ENCODE results near the gene BTBD17.
A peak's percentile ranks its signal among the peaks of the same experiment; 100 is the strongest.

BTBD17 gene

DNA sequence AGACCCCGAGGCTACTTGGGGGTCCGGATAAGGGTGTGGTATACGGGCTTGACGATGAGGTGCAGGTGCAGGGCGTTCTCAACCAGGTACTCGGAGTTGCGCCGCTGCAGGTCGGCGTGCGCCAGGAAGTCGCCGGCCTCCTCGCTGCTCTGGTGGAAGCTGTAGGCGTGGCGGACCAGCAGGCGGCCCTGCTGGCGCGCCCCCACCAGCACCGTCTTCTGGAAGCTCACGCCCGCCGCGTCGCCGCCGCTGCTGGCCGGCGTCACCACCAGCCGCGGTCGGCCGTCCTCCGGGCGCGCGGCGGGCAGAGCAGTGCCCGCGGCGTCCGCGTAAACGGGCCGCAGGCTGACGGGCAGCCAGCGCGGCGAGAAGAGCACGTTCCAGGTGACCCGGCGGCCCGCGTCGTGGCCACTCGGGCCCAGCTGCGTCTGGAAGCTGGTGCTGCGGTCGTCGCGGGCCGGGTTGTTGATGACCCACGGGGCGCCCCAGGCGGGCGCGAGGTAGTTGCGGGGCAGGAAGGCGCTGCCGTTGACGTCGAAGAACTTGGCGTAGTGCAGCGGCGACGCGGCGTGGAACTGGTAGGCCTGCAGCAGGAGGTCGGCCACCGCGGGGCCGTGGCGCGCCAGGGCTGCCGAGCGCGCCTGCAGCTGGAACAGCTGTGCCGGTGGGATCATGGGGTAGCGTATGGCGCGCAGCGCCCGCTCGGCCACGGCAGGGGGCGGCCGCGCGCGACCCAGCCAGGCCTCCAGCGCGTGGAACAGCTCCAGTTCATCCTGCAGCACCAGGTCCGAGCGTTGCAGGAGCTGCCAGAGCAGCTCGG, 4.8 kb downstream of the BTBD17 start:
- Histone ChIP-seq H3K36me3 (ENCODE audit: insufficient read depth, low read length) (no peaks in the 10 kb centered on the region), H3K9ac (ENCODE audit: low read depth, low read length, poor library complexity, severe bottlenecking) (no peak overlapping the region), H3K4me1 (ENCODE audit: insufficient read depth, low read length, poor library complexity, severe bottlenecking) (no peaks in the 10 kb centered on the region), H2AFZ (ENCODE audit: low read length) (no peak overlapping the region), H3F3A (ENCODE audit: low read depth) (no peaks in the 10 kb centered on the region), H3K9me3 (ENCODE audit: insufficient read depth, low read depth, low read length) (no peaks in the 10 kb centered on the region), H3K79me2 (ENCODE audit: insufficient read depth, low read length) (no peaks in the 10 kb centered on the region), H3K9me2 (replicated peaks; ENCODE audit: low read depth, low read length) (no peaks in the 10 kb centered on the region), H3K4me2 (ENCODE audit: low read depth, low read length, poor library complexity, severe bottlenecking) (no peak overlapping the region), H3K4me3 (ENCODE audit: low read length, poor library complexity, severe bottlenecking) (no peak overlapping the region), H4K20me1 (ENCODE audit: insufficient read depth, low read length, poor library complexity, severe bottlenecking) (no peaks in the 10 kb centered on the region), H3K27me3 (ENCODE audit: insufficient read depth, low read length, poor library complexity, severe bottlenecking) (no peaks in the 10 kb centered on the region)
- no peak for TF ChIP-seq EZH2phosphoT487 (IDR thresholded peaks at IDR 0.05; ENCODE audit: borderline replicate concordance)

GRCh38 chr17:74355065-74355464, 6.6 kb downstream of the BTBD17 start:
- Histone ChIP-seq H3K4me1 (ENCODE audit: insufficient read depth, low read length, poor library complexity, severe bottlenecking) (no peaks in the 10 kb centered on the region), H3K4me2 (ENCODE audit: low read depth, low read length, poor library complexity, severe bottlenecking) (no peak overlapping the region), H4K20me1 (ENCODE audit: insufficient read depth, low read length, poor library complexity, severe bottlenecking) (no peaks in the 10 kb centered on the region), H3K27me3 (ENCODE audit: insufficient read depth, low read length, poor library complexity, severe bottlenecking) (no peaks in the 10 kb centered on the region), H3K79me2 (ENCODE audit: insufficient read depth, low read length) (no peaks in the 10 kb centered on the region), H3K9ac (ENCODE audit: low read depth, low read length, poor library complexity, severe bottlenecking) (no peak overlapping the region), H3K9me2 (replicated peaks; ENCODE audit: low read depth, low read length) (no peaks in the 10 kb centered on the region), H2AFZ (ENCODE audit: low read length) (no peak overlapping the region), H3K4me3 (ENCODE audit: low read length, poor library complexity, severe bottlenecking) (no peak overlapping the region), H3K9me3 (ENCODE audit: insufficient read depth, low read depth, low read length) (no peaks in the 10 kb centered on the region), H3K36me3 (ENCODE audit: insufficient read depth, low read length) (no peaks in the 10 kb centered on the region), H3F3A (ENCODE audit: low read depth) (no peaks in the 10 kb centered on the region)
- no peak for TF ChIP-seq EZH2phosphoT487 (IDR thresholded peaks at IDR 0.05; ENCODE audit: borderline replicate concordance)
- TF ChIP-seq, protein P1, sequence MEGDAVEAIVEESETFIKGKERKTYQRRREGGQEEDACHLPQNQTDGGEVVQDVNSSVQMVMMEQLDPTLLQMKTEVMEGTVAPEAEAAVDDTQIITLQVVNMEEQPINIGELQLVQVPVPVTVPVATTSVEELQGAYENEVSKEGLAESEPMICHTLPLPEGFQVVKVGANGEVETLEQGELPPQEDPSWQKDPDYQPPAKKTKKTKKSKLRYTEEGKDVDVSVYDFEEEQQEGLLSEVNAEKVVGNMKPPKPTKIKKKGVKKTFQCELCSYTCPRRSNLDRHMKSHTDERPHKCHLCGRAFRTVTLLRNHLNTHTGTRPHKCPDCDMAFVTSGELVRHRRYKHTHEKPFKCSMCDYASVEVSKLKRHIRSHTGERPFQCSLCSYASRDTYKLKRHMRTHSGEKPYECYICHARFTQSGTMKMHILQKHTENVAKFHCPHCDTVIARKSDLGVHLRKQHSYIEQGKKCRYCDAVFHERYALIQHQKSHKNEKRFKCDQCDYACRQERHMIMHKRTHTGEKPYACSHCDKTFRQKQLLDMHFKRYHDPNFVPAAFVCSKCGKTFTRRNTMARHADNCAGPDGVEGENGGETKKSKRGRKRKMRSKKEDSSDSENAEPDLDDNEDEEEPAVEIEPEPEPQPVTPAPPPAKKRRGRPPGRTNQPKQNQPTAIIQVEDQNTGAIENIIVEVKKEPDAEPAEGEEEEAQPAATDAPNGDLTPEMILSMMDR (conservative IDR thresholded peaks at IDR 0.05; ENCODE audit: low read length): no peak

DNA sequence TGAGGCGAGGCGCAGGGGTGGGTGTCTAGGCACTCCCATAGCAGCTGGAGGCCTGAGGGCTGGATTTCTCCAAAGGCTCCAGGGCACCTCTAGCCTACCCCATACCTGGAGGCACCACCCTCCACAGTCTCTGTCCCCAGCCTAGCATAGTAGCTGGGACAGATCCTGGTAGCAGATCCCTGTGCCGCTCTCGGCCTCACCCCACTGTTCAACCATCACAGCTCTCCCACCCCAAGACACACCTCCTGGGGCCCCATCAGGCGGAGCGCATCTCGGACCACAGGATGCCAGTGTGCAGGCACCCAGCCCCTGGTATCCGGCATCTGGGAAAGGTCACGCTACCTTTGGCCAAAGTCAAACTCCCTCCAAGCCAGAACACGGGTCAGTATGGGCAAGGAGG, 7.1 kb downstream of the BTBD17 start:
- Histone ChIP-seq H3F3A (ENCODE audit: low read depth) (no peaks in the 10 kb centered on the region), H3K9me2 (replicated peaks; ENCODE audit: low read depth, low read length) (no peaks in the 10 kb centered on the region), H3K4me3 (ENCODE audit: low read length, poor library complexity, severe bottlenecking) (no peak overlapping the region), H3K79me2 (ENCODE audit: insufficient read depth, low read length) (no peaks in the 10 kb centered on the region), H3K4me1 (ENCODE audit: insufficient read depth, low read length, poor library complexity, severe bottlenecking) (no peaks in the 10 kb centered on the region), H4K20me1 (ENCODE audit: insufficient read depth, low read length, poor library complexity, severe bottlenecking) (no peaks in the 10 kb centered on the region), H3K36me3 (ENCODE audit: insufficient read depth, low read length) (no peaks in the 10 kb centered on the region), H3K4me2 (ENCODE audit: low read depth, low read length, poor library complexity, severe bottlenecking) (no peak overlapping the region), H3K27me3 (ENCODE audit: insufficient read depth, low read length, poor library complexity, severe bottlenecking) (no peaks in the 10 kb centered on the region), H2AFZ (ENCODE audit: low read length) (no peak overlapping the region), H3K9ac (ENCODE audit: low read depth, low read length, poor library complexity, severe bottlenecking) (no peak overlapping the region), H3K9me3 (ENCODE audit: insufficient read depth, low read depth, low read length) (no peaks in the 10 kb centered on the region)
- TF ChIP-seq, protein P1 (conservative IDR thresholded peaks at IDR 0.05; ENCODE audit: low read length): no peak
- no peak for TF ChIP-seq EZH2phosphoT487 (IDR thresholded peaks at IDR 0.05; ENCODE audit: borderline replicate concordance)

- no peaks in the 10 kb centered on the region for H3K4me1 ChIP-seq (ENCODE audit: insufficient read depth, low read length, poor library complexity, severe bottlenecking)
- no peaks in the 10 kb centered on the region for H4K20me1 ChIP-seq (ENCODE audit: insufficient read depth, low read length, poor library complexity, severe bottlenecking)
- no peaks in the 10 kb centered on the region for H3K9me2 ChIP-seq (replicated peaks; ENCODE audit: low read depth, low read length)
- no peaks in the 10 kb centered on the region for H3K36me3 ChIP-seq (ENCODE audit: insufficient read depth, low read length)
- H2AFZ ChIP-seq (ENCODE audit: low read length): peak overlapping the region; percentile 79; the same call in 1 of the 2 replicates
- no peak for TF ChIP-seq EZH2phosphoT487 (IDR thresholded peaks at IDR 0.05; ENCODE audit: borderline replicate concordance)
- TF ChIP-seq, protein P1 (conservative IDR thresholded peaks at IDR 0.05; ENCODE audit: low read length): peak; percentile 99
- no peaks in the 10 kb centered on the region for H3K9me3 ChIP-seq (ENCODE audit: insufficient read depth, low read depth, low read length)
- H3F3A ChIP-seq (ENCODE audit: low read depth): no peaks in the 10 kb centered on the region
- no peaks in the 10 kb centered on the region for H3K79me2 ChIP-seq (ENCODE audit: insufficient read depth, low read length)
- no peak overlapping the region for H3K9ac ChIP-seq (ENCODE audit: low read depth, low read length, poor library complexity, severe bottlenecking)
- no peaks in the 10 kb centered on the region for H3K27me3 ChIP-seq (ENCODE audit: insufficient read depth, low read length, poor library complexity, severe bottlenecking)
- H3K4me2 ChIP-seq (ENCODE audit: low read depth, low read length, poor library complexity, severe bottlenecking): peak overlapping the region; percentile 44
- H3K4me3 ChIP-seq (ENCODE audit: low read length, poor library complexity, severe bottlenecking): no peak overlapping the region
These were observed 7.5 kb downstream of the BTBD17 start for GRCh38 chr17:74354123-74354522.

Data from Loucy (cell line).